NCI-H345 (cell line): ENCODE results near the gene G6PC3.
A peak's percentile ranks its signal among the peaks of the same experiment; 100 is the strongest.
"Not testable (repeated sequence)": the region's sequence is repeated elsewhere in the genome, so short reads cannot be mapped to it uniquely, and the experiment has no call there.

Source experiments
- DNase-seq: peaks from one replicate; lab custom pipeline; 2025; lab: John Stamatoyannopoulos, UW

Gene G6PC3

DNA sequence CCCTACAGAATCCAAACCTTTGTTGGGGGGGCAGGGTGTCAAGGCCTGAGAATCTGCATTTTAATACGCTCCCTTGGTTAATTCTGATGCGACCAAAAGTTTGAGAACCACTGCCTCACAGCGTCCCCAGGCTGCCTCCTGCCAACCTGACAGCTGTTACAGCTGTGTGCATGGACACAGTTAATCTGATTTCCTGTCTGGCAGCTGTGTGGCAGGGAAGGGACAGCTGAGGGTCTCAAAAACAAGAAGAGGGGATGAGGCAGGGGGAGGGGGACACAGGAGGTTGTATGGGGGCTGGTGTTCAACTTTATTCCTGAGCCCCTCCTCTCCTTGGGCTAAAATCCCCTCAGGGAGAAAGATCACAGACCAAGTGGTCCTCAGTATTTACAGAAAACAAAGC lies 35.4 kb downstream of the G6PC3 start:
- no peak for DNase-seq

DNA sequence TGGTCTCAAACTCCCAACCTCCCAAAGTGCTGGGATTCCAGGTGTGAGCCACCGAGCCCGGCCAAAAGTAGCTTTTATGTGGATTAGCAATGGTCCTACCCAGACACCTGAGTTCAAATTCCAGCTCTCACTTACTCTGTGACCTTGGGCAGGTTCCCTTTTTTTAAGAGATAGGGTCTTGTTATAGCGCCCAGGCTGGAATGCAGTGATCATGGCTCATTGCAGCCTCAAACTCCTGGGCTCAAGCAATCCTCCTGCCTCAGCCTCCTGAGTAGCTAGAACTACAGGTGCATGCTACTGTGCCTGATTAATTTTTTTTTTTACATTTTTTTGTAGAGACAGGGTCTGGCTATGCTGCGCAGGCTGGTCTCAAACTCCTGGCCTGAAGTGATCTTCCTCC lies 36.3 kb downstream of the G6PC3 start:
- DNase-seq, result no peak

DNA sequence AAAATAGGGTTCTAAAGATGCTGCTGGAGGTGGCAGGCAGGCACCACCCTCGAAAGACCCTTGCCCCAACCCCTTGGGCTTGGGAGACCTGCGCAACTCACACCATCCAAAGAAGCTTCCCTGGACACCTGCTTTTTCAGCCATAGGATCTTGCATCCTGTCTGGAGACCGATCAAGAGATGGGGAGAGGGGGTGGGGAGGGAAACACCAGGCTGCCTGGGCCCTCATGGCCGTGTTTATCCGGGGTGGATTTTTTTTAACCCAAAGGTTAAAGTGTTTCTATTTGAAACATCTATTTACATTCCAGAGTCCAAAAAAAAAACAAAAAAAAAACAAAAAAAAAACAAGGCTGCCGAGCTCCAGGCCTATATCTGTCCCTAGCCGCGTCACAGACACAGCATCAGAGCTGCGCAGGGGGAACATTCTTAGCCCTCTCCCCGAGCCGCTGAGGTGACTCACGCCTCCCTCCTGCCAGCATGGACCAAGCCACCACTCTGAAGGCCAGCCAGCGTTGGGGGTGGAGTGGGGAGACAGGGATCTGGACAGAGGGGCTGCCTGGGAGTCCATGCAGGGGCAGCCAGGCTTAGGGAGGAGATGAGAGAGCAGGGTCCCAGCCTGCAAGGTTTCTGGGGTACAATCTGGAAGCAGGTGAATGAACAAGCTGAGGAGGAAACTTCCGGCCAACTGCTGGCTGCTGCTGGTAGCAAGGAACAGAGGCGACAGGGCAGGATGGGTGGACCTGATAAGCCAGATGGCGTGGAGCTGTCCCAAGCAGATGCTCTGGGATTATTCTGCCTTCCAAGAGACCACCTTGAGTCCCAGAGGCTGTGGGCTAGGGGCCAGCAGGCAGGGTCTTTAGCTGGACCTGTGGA lies 38.1 kb downstream of the G6PC3 start:
- no peak for DNase-seq

DNA sequence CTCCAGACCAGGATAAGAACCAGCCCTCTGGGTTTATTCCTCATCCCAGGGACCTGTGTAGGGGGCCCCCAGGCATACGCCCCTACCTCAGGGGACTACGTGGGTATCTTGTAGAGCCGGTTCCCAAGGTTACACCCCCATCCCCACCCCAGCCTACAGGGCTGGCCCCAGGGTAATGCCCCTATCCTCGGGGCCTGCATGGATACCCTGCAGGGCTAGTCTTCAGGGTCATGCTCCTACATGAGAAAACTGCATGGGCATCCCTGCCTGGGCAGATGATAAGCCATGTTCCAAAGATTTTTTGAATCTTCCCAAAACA lies 38.7 kb downstream of the G6PC3 start:
- DNase-seq, result no peak

DNA sequence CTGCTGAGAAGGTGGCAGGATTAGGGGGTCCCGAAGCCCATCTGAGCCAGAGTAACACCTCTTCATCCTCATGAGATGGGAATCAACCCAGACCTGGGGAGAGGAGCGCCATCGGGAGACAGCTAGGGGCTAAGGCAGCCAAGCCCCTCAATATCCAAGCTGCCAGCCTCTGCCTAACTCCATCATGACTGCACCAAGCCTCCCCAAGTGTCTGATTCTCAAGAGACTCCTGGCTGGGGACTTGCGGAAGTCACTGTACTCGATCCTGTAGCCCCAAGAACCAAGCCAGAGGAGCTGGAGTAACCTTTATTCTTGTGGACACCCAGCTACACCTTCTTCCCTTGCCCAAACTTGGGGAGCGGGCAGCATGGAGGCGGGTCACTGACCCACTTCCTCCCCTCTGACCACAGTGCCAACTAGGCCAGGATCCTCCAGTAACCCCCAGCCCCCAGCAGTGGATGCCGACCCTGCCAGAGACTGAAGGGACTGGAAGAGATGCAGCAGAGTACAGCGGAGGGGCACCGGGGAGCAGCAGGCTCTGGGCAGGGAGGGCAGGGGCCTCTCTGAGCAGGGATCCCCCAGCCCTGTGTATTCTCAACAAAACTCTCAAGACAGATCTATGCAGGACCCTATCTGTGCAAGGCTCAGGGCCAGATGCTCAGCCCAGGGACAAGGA lies 39.6 kb downstream of the G6PC3 start:
- DNase-seq, result no peak

DNA sequence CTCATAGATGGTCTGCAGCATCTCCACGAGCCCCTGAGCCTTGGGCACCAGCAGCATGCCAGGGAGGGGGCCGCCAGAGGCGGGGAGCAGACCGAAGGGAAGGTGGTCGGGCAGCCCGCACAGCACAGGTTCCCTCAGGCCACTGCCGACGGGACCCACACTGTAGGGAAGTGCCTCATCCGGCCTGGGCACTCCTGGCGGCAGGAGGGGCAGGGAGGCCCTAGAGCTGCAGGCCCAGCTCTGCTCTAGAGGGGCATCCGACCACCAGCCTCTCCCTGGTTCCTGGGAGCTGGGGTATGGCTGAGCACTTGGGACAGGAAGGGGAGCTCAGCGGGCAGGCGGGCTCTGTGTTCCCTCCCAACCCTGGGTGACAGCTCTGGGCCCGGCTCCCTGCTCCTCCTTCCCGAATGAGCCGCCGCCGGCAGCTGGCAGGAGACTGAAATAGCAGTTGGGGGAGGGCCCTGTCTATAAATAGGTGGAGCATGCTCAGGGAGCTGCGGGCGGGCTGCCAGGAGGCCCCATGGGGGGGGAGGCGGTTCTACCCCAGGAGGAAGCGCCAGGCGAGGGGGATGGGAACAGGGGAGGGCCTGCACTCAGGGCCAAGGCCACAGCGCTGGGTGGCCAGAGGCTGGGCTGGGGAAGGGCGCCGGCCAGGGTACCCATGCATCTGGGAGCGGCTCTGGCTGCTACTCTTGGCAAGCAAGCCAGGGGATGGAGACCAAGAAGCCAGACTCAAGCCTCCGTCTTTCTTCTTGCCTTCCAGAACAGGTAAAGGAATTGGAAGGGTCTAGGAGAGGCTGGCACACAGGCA lies 40.5 kb downstream of the G6PC3 start:
- DNase-seq, result peak; percentile 97

DNA sequence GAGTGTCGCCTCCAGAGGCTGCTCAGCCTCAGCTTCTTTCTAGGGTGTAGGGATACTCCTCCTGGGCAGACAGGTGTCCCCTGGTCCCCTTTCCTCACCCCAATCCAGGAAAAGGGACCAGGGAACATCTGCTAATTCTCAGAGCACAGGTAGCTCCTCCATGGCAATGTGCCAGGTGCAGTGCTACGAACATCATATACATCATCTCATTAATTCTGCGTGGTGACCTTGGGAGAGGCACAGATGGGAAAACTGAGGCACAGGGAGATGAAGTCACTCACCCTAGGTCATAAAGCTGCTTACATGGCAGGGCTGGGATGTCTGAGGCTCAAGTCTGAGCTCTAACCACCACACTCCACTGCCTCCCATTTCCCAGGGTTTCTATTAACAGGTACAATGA lies 41.2 kb downstream of the G6PC3 start:
- DNase-seq, result no peak

DNA sequence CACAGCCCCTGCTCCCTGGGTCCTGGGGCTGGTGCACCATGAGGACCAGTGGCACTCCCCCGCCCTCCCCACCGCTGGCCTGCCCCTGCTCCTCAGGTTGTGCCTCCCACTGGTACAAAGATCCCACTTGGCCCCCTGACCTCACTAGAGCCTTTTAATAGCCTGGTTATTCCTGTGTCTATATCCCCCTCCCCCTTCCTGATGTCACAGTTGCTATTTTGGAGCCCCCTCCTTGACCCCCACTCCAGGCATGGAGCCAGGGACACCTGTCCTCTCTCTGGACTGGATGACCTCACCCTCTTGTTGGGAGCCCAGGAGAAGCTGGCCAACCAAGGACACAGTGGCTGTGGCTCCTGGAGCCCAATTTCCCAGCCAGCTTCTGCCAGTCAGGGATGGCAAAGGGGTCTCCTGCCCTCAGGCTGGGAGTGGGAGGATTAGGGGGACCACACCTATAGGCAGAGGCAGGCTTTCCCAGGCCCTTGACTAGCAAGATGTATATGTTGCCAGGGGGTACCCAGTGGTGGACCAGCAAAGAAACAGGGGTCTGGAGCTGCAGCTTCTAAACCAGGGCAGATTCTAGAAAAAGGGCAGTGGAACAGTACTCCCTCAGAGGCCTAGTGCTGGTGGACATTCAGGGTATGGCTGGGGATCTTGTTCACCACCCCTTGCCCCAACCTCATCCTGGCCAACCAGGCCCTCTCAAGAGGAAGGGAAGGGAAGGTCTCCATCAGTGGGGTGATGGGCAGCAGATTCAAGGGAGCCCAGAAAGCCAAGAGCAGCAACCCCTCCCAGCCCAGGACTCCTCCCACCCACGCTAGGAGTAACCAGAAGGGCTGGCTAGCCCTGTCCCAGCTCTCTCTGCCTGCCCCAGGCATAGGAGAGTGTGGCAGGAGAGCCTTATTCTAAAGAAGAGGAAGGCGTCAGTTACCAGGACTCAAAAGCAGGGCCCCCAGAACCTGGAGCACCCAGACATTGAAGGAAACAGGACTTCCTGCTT lies 42.0 kb downstream of the G6PC3 start:
- no peak for DNase-seq

DNA sequence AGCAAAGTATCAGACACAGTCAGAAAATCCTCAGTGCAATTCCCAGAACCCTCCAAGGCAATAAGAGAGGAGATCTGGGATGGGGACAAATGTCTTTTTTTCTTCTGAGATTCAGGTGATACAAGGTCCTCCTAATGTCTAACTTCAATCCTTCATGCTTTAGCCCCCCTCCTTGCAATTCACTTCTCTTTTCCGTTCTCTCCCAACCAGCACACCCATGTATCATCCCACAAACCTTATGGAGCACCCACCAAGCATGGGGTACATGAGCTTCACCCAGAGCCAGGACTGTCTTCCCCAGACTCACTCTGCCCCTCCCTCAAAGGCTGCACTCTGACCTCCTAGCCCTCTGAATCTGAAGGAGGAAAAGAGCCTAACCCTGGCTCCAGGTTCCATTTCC lies 42.8 kb downstream of the G6PC3 start:
- DNase-seq, result no peak

DNA sequence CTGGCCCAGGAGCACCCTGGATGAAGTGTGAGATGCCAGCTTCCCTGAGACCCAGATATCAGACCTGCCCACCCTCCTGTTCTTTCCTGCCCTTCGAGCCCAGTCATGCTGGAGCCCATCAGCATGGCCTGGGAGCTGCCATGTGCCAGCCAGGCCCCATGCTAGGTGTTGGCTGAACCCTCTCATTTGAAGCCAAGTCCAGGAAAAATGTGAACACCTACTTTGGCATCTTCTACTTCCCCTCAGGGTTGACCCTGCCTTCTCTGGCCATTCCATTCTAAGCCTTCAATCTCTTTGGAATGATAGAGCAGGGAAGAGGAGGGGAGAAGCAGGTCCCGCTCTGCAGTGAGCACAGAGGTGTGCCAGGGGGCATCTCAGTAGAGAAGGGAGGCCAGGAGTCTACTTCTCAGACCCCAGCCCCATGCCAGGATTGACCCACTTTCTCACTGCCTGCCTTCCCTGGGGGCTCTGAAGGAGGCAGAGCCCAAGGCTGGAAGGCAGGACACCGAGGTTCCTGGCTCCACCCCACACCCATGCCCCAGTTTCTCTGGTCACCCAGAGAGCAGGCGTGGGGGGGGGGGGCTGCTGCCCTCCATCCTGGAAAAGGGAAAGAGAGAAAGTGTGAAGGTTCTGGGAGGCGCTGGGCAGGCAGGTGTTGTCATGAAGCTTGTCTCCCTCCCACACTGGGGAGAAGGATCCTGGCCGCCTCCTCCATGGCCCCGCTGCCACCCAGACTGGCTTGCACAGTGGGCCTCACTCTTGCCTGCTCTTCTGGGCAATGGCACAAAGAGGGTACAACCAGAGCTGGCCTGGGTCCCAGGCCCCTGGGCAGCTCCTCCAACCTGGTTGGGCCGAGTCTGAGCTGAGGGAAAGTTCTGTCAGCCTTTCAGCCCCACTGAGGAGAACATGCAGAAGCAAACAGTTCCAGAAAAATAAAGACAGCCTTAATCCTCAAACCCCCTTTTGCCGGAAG lies 43.6 kb downstream of the G6PC3 start:
- no peak for DNase-seq

DNA sequence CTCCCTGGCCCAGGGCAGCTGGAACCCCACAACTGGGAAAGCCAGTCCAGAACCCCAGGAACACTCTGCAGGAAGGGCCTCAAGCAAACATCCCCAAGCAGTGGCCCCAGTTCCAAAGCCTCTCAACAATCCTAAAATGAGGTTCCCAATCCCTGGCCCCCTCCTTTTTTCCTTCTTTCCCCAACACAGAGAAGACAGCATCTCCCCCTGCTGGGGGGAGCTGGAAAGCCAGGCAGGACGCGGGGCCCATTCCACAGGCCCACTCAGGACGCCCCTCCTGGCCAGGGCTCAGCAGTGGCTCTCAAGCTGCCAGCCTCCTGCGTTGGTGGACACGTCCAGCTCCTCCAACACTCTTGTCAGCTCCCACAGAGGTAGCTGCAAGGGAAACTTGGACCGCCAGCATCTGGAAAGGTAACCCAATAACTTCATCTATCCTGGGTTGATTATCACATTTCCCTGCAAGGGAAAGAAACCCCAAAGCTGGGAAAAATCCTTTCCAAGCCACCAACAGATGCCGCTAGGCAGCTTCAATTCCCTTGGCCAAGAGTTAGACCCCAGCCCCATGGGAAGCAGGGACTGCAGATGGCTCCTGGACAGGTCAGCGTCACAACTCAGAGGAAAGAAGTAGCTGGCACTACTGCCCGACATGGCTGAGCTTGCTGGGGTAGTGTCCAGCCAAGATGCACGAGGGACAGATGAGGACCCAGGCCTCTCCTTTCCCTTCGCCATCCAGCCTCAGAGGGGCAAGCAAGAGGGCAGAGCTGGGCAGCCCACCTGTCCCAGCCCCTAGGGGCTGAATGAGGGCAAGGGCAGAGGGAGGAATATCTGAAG lies 45.3 kb downstream of the G6PC3 start:
- no peak for DNase-seq

DNA sequence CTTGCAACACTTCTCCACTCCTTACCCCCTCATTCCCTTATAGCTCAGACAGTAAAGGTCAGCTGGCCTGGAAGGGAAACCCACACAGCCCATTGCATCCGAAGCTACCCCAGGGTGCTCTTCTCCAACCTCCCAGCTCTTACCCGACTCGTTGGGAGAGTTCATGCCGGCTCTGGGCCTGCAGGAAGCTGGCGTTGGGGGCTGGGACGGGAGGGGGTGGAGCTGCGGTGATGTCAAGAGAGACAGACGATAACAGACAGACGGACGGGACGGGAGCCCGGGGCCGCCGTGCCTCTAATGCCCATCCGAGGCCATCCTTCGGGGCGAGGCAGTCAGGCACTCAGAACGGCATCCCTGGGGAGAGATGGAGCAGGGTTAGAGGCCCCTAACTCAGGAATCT lies 46.8 kb downstream of the G6PC3 start:
- no peak for DNase-seq

DNA sequence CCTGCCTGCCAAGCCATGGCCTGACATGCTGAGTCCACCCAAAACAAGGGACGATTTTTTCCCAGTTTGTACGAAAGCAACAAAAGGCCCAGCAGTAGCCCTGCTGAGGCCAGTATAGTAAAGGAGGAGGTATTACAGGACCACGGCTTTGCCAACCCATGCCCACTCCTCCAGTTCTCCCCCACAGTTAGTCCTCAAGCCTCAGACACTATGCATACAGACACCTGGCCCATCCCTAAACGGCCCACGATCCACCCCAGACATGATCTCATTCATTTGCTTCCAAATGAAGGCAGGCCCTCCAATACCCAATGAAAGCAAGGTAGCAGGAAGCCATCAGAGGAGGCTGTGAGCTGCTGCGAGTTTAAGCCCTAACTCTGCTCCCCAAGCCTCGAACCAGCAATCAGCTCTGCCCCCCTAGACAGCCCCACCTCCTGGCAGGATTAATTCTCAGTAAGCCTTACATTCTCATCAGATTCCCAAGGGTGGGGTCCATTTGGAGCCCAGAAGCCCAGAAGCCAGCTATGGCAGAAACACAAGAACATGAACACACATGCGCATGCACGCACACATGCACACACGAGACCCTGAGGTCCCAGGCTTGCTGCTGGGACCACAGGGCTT lies 48.0 kb downstream of the G6PC3 start:
- DNase-seq, result no peak

DNA sequence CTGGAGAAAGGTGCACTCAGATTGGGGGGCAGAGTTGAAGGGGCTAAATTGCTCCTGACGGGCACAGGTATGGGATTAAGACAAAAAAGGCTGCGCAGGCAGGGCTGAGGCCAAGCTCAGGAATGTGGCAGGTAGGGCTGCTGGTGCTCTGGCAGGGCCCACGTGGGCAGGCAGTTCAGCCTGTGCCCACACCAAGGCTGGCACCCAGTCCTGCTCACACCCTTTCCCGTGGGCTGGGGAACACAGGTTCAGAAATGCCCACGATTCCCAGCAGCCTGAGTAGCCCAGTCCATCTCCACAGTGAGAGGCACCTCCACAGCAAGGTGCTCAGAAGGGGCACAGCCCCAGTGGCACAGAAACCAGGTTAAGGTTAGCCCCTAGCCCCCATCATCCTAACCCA lies 48.5 kb downstream of the G6PC3 start:
- DNase-seq, result no peak

DNA sequence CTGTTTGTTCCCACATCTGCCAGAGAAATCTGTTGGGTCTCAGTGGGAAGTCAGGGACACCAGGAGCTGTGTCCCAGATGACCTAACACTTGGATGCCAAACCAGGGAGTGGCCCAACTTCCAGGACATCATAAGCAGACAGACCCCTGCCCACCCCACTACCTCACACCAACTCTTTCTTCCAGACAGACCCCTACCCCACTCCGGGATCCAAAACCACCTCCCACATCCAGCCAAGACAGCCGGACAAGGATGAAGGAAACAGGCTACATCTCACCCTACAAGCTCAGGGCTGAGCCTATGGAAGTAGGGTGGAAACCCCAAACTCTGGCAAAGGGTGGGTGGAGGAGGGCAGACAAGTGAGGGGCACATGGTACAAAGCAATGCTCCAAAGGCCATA lies 49.3 kb downstream of the G6PC3 start:
- no peak for DNase-seq

DNA sequence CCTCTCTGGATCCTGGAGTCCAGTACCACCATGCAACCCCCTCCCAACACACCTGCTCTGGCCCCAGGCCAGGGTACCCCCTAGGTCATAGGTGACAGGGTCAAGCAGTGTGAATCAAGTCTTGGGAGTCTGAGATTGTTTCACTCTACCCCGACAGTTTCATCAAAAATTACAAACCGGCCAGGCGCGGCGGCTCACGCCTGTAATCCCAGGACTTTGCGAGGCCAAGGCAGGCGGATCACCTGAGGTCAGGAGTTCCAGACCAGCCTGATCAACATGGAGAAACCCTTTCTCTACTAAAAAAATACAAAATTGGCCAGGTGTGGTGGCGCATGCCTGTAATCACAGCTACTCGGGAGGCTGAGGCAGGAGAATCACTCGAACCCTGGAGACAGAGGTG lies 49.7 kb downstream of the G6PC3 start:
- DNase-seq, result not testable (repeated sequence)

DNA sequence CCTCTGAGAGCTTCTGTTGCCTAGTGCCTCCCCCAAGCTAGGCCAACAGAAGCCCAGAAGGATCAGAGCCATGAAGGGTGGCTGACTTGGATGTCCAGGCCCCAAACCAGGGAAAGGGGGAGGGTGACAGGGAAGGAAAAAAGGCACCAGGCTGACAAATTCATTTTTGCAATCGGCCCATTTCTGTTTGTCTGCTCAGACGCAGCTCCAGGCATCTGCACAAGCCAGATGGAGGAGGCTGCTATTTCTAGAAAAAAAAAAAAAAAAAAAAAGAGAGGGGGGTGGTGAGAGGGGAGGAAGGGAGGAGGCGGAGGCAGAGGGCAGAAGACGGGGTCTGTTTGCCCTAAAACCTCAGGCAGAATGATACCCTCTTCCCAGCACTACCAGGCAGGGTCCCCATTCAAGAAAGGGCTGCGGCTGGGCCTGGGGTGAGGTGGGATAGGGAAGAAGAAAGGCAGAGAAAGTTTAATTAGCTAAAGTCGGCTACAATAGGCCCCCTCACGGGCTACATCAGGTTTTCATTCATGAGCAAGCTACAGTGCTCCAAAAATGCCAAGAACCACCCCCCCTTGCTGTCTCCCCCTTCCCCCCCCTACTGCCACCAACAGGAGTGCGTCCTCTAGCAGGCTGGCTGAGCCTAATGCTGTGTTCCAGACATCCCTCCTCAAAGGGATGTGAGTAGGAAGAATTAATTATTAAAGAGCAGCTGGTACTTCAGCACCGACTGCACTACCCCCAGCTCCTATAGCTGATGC lies 50.5 kb downstream of the G6PC3 start:
- DNase-seq, result no peak
